Right lobe of liver (tissue), 4 donors: ENCODE data around the gene PRELID2.

ENCODE experiments used
- CTCF ChIP-seq, 4 donors: fragments of 200-600 bp in 3 of 4; fragments of 450-650 bp in 1 of 4; IDR thresholded peaks; one replicate each; pipeline versions ENCODE4 v1.5.1 to v1.8.0; 2016 to 2022; ENCODE audit warnings: antibody characterized with exemption in 4 of 4, mild to moderate bottlenecking in 2 of 4
- POLR2A ChIP-seq: fragments of 450-650 bp; IDR thresholded peaks from one replicate; pipeline ENCODE4 v1.6.1; 2017; ENCODE audit warnings: antibody characterized with exemption, mild to moderate bottlenecking
- donor health status: DM: no; HTN: no; CAD: no.
- donor health status: DM: no; HTN: no; CAD: no.
- donor health status: DM: no; HTN: yes; CAD: no.

- TF ChIP-seq CTCF (IDR thresholded peaks at IDR 0.05) (no peak), POLR2A (no peak)
Measured at GRCh38 chr5:145711417-145711816, 123.7 kb downstream of the PRELID2 start.
